SK-N-SH (cell line): ENCODE measurements around the gene MAPK10. TPM values are rescaled to one million over a fixed set of nuclear protein-coding genes. Genes with fewer than 3 reads are reported as not detected.
A peak's percentile ranks its signal among the peaks of the same experiment; 100 is the strongest.

Experiments used
- CTCF ChIA-PET: fragments of 300-600, 350-600 bp; formaldehyde crosslinking; extraction: SDS; loops from one replicate; lab custom pipeline; 2021; lab: Yijun Ruan, JAX
- POLR2A ChIA-PET: fragments of 350-600 bp; sonication (Branson Sonifier 250); formaldehyde crosslinking; extraction: SDS; loops from one replicate; lab custom pipeline; 2020; ENCODE audit warnings: antibody characterized with exemption, inconsistent platforms; lab: Yijun Ruan, JAX
- DNase-seq: peaks from one replicate; pipeline ENCODE4 v3.0.0; 2012
- H2AFZ ChIP-seq: fragments of 200-600 bp; sonication (generic); 2 replicates; pipeline ENCODE4 v1.8.1; 2016; ENCODE audit warnings: antibody characterized with exemption, mild to moderate bottlenecking, low read depth
- H3F3A ChIP-seq: fragments of 200-600 bp; sonication (generic); replicated peaks from 2 replicates; pipeline ENCODE3; 2016; ENCODE audit warnings: antibody characterized with exemption, mild to moderate bottlenecking; ENCODE audit not compliant: insufficient read depth
- H3K27ac ChIP-seq, 2 experiments: fragments of 200-500 bp in 1 of 2; fragments of 200-600 bp in 1 of 2; sonication (Bioruptor generic) in 1 of 2; sonication (generic), shearing (Covaris generic) in 1 of 2; 2 replicates each; pipeline versions ENCODE4 v1.5.1 to v1.6.1; 2014 to 2016; ENCODE audit warnings: low read depth in 2 of 2, inconsistent platforms in 1 of 2, low read length in 1 of 2, mild to moderate bottlenecking in 1 of 2, mixed read lengths in 1 of 2
- H3K27me3 ChIP-seq: fragments of 200-600 bp; sonication (generic), shearing (Covaris generic); 2 replicates; pipeline ENCODE4 v1.6.1; 2016; ENCODE audit warnings: mixed run types; ENCODE audit not compliant: insufficient read depth
- H3K36me3 ChIP-seq, 2 experiments: fragments of 200-500 bp in 1 of 2; fragments of 200-600 bp in 1 of 2; sonication (Bioruptor generic) in 1 of 2; sonication (generic) in 1 of 2; replicated peaks in 1 of 2; 2 replicates each; pipeline versions ENCODE3 to v1.5.1; 2014 to 2016; ENCODE audit warnings: low read length in 1 of 2, mild to moderate bottlenecking in 1 of 2; ENCODE audit not compliant: insufficient read depth in 2 of 2, control insufficient read depth in 1 of 2
- H3K4me1 ChIP-seq, 2 experiments: fragments of 200-500 bp in 1 of 2; fragments of 200-600 bp in 1 of 2; sonication (Bioruptor generic) in 1 of 2; sonication (generic), shearing (Covaris generic) in 1 of 2; 2 replicates each; pipeline versions ENCODE4 v1.5.1 to v1.6.1; 2014 to 2016; ENCODE audit warnings: low read depth in 1 of 2, low read length in 1 of 2, mixed run types in 1 of 2; ENCODE audit not compliant: insufficient read depth in 2 of 2, control insufficient read depth in 1 of 2
- H3K4me2 ChIP-seq: fragments of 200-600 bp; sonication (generic), shearing (Covaris generic); 2 replicates; pipeline ENCODE4 v1.6.1; 2017; ENCODE audit warnings: mixed run types
- H3K4me3 ChIP-seq, 2 experiments: fragments of 200-500 bp in 1 of 2; fragments of 200-600 bp in 1 of 2; sonication (Bioruptor generic) in 1 of 2; sonication (generic), shearing (Covaris generic) in 1 of 2; 2 replicates each; pipeline versions ENCODE4 v1.5.1 to v1.8.1; 2014 to 2016; ENCODE audit warnings: low read depth in 2 of 2, inconsistent platforms in 1 of 2, low read length in 1 of 2, mild to moderate bottlenecking in 1 of 2, mixed read lengths in 1 of 2, moderate library complexity in 1 of 2
- H3K79me2 ChIP-seq: fragments of 200-600 bp; sonication (generic); 2 replicates; pipeline ENCODE4 v1.8.1; 2017; ENCODE audit warnings: mild to moderate bottlenecking; ENCODE audit not compliant: insufficient read depth
- H3K9ac ChIP-seq: fragments of 200-600 bp; sonication (generic); 2 replicates; pipeline ENCODE4 v1.6.1; 2017; ENCODE audit warnings: mixed run types
- H3K9me2 ChIP-seq: fragments of 200-600 bp; sonication (generic); 2 replicates; pipeline ENCODE4 v1.6.1; 2017; ENCODE audit warnings: mixed run types
- H3K9me3 ChIP-seq: fragments of 200-600 bp; sonication (generic); 2 replicates; pipeline ENCODE4 v1.6.1; 2017; ENCODE audit warnings: mixed run types, mild to moderate bottlenecking, moderate library complexity
- H4K20me1 ChIP-seq: fragments of 200-600 bp; sonication (generic); 2 replicates; pipeline ENCODE4 v1.6.1; 2017; ENCODE audit warnings: mild to moderate bottlenecking, mixed run types; ENCODE audit not compliant: insufficient read depth
- ELF1 ChIP-seq: IDR thresholded peaks from 2 replicates; pipeline ENCODE4 v1.4.0; 2012
- EZH2phosphoT487 ChIP-seq: fragments of 200-600 bp; sonication (generic); IDR thresholded peaks from 2 replicates; pipeline ENCODE4 v1.6.1; 2017; ENCODE audit warnings: low read depth, mixed run types, mild to moderate bottlenecking, antibody characterized with exemption, moderate library complexity, borderline replicate concordance
- FOSL2 ChIP-seq: IDR thresholded peaks from 2 replicates; pipeline ENCODE4 v1.4.0; 2012; ENCODE audit warnings: low read depth, mild to moderate bottlenecking, moderate library complexity, borderline replicate concordance
- GATA2 ChIP-seq: sonication (generic); formaldehyde crosslinking; IDR thresholded peaks from 2 replicates; pipeline ENCODE4 v1.5.0; 2020; ENCODE audit warnings: mild to moderate bottlenecking, missing genetic modification reagents
- MXI1 ChIP-seq: IDR thresholded peaks from 2 replicates; pipeline ENCODE4 v1.6.1; 2012; ENCODE audit warnings: mild to moderate bottlenecking, low read depth, low read length, improper control_type of control experiment
- NFIC ChIP-seq: IDR thresholded peaks from 2 replicates; pipeline ENCODE4 v1.4.0; 2012; ENCODE audit warnings: borderline replicate concordance
- NRF1 ChIP-seq: IDR thresholded peaks from 2 replicates; pipeline ENCODE4 v1.6.1; 2012; ENCODE audit warnings: low read depth, mild to moderate bottlenecking, low read length
- RAD21 ChIP-seq: IDR thresholded peaks from 2 replicates; pipeline ENCODE4 v1.6.1; 2012; ENCODE audit warnings: mild to moderate bottlenecking, low read length
- RFX5 ChIP-seq: IDR thresholded peaks from 2 replicates; pipeline ENCODE4 v1.6.1; 2012; ENCODE audit warnings: mild to moderate bottlenecking, improper control_type of control experiment, low read length
- TCF12 ChIP-seq: IDR thresholded peaks from 2 replicates; pipeline ENCODE4 v1.4.0; 2012
- TEAD4 ChIP-seq: IDR thresholded peaks from 2 replicates; pipeline ENCODE4 v1.4.0; 2012; ENCODE audit warnings: mild to moderate bottlenecking, borderline replicate concordance; ENCODE audit not compliant: insufficient read depth
- WGBS: methylation state at CpG from one replicate; pipeline ENCODE4 v1.1.6; 2017; ENCODE audit warnings: low lambda C conversion rate; 5-methylcytosine and 5-hydroxymethylcytosine counted together
- polyA plus RNA-seq, 3 experiments: library from polyadenylated mRNA; depleted of rRNA; stranded (reverse); fragments of >200 nt; gene quantifications; 2 replicates each; pipeline ENCODE4 v1.2.3, GENCODE V29; 2012
- TF ChIP-seq, protein P1 (sequence below): fragments of 150-350 bp; IDR thresholded peaks from 2 replicates; pipeline ENCODE4 v1.6.1; 2017; ENCODE audit warnings: antibody characterized with exemption, low read length, low read depth, borderline replicate concordance
- TF ChIP-seq, protein P2 (sequence below): fragments of 200-600 bp; sonication (generic); IDR thresholded peaks from 2 replicates; pipeline ENCODE4 v1.6.1; 2017; ENCODE audit warnings: antibody characterized with exemption, mild to moderate bottlenecking, moderate library complexity
- TF ChIP-seq, protein P3 (sequence below): IDR thresholded peaks from 2 replicates; pipeline ENCODE4; 2012
- TF ChIP-seq, protein P4 (sequence below): fragments of 150-350 bp; IDR thresholded peaks from 2 replicates; pipeline ENCODE4 v1.6.1; 2016; ENCODE audit warnings: mild to moderate bottlenecking, low read depth, low read length
- TF ChIP-seq, protein P5 (sequence below): IDR thresholded peaks from 2 replicates; pipeline ENCODE4 v1.6.1; 2012; ENCODE audit warnings: mild to moderate bottlenecking, low read depth, low read length, moderate library complexity

The MAPK10 gene
- polyA plus RNA-seq, 1 of the 3 experiments (the other 2 are of a cell fraction): 8.1 TPM

DNA sequence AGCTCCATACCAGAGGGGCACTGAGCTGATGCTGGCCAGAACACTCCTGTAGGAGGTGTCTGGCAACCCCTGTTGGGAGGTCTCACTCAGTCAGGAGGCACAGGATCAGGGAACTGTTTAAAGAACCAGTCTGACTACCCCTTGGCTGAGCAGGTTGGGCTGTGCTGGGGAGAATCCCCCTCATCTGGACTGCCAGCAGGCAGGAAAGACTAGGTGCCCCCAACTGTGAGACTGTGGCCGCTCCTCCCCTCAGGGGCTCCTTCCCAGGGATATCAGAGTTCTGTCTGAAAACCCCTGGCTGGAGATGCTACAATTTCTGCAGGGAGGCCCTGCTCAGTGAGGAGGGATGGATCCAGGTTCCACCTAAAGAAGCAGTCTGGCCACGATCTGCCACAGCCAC, 245.3 kb downstream of the MAPK10 start:
- Histone ChIP-seq H2AFZ (no peak overlapping the region), H3K27ac (no peak overlapping the region), H3F3A (peaks cover 13% of the 10 kb centered on the region), H3K9ac (no peak overlapping the region), H3K4me2 (no peak overlapping the region), H3K4me3 (no peak overlapping the region), H3K36me3 (peaks cover 0 to 5% of the 10 kb centered on the region in 2 experiments), H3K27me3 (no peaks in the 10 kb centered on the region), H3K79me2 (no peaks in the 10 kb centered on the region), H4K20me1 (no peaks in the 10 kb centered on the region), H3K4me1 (peaks cover 0 to 11% of the 10 kb centered on the region in 2 experiments), H3K9me2 (no peaks in the 10 kb centered on the region), H3K9me3 (0 out of 2 replicates have a peak, but pooled peaks cover 5% of the 10 kb centered on the region)
- WGBS: 86% methylated on average over 1 of the region's 2 CpGs
- no peak for DNase-seq
- TF ChIP-seq, protein P1, sequence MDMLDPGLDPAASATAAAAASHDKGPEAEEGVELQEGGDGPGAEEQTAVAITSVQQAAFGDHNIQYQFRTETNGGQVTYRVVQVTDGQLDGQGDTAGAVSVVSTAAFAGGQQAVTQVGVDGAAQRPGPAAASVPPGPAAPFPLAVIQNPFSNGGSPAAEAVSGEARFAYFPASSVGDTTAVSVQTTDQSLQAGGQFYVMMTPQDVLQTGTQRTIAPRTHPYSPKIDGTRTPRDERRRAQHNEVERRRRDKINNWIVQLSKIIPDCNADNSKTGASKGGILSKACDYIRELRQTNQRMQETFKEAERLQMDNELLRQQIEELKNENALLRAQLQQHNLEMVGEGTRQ: no peak
- TF ChIP-seq NFIC: no peak
- TF ChIP-seq GATA2 (CRISPR knock-in tag): no peak
- TF ChIP-seq ELF1: no peak
- no peak for TF ChIP-seq NRF1
- TF ChIP-seq, protein P2, sequence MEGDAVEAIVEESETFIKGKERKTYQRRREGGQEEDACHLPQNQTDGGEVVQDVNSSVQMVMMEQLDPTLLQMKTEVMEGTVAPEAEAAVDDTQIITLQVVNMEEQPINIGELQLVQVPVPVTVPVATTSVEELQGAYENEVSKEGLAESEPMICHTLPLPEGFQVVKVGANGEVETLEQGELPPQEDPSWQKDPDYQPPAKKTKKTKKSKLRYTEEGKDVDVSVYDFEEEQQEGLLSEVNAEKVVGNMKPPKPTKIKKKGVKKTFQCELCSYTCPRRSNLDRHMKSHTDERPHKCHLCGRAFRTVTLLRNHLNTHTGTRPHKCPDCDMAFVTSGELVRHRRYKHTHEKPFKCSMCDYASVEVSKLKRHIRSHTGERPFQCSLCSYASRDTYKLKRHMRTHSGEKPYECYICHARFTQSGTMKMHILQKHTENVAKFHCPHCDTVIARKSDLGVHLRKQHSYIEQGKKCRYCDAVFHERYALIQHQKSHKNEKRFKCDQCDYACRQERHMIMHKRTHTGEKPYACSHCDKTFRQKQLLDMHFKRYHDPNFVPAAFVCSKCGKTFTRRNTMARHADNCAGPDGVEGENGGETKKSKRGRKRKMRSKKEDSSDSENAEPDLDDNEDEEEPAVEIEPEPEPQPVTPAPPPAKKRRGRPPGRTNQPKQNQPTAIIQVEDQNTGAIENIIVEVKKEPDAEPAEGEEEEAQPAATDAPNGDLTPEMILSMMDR: no peak
- no peak for TF ChIP-seq EZH2phosphoT487
- no peak for TF ChIP-seq RAD21
- TF ChIP-seq, protein P3, sequence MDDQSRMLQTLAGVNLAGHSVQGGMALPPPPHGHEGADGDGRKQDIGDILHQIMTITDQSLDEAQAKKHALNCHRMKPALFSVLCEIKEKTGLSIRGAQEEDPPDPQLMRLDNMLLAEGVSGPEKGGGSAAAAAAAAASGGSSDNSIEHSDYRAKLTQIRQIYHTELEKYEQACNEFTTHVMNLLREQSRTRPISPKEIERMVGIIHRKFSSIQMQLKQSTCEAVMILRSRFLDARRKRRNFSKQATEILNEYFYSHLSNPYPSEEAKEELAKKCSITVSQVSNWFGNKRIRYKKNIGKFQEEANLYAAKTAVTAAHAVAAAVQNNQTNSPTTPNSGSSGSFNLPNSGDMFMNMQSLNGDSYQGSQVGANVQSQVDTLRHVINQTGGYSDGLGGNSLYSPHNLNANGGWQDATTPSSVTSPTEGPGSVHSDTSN: no peak
- TF ChIP-seq MXI1: no peak
- TF ChIP-seq, protein P4, sequence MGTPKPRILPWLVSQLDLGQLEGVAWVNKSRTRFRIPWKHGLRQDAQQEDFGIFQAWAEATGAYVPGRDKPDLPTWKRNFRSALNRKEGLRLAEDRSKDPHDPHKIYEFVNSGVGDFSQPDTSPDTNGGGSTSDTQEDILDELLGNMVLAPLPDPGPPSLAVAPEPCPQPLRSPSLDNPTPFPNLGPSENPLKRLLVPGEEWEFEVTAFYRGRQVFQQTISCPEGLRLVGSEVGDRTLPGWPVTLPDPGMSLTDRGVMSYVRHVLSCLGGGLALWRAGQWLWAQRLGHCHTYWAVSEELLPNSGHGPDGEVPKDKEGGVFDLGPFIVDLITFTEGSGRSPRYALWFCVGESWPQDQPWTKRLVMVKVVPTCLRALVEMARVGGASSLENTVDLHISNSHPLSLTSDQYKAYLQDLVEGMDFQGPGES: no peak
- ChIA-PET POLR2A (no interaction called here), CTCF (no interaction called here)

DNA sequence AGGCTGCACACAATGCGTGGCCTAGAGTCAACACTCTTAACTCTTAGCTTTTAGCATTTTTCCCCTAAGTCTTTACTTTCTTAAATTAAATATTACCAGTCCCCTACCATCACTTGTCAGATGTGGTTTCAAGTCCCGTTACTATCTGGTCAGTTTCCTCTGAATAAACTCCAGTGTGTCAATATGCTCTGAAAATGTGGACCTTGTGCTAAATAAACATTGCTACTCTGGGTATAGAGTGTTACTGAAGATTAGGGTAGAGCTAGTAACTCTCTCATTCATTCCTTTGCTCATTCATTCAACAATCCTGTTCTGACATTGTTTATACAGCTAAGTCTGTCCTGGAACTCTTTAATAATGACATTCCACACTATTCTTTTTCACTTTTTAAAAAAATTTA, 251.0 kb downstream of the MAPK10 start:
- 0 out of 2 replicates have a peak, but pooled peaks cover 5% of the 10 kb centered on the region for H3K9me3 ChIP-seq
- H3K4me1 ChIP-seq: 0 out of 4 replicates have a peak, but pooled peaks cover 0 to 10% of the 10 kb centered on the region in 2 experiments
- H3K4me3 ChIP-seq: no peak overlapping the region
- peaks cover 5% of the 10 kb centered on the region for H3F3A ChIP-seq
- no peaks in the 10 kb centered on the region for H4K20me1 ChIP-seq
- H3K9ac ChIP-seq: no peak overlapping the region
- H2AFZ ChIP-seq: no peak overlapping the region
- ChIA-PET CTCF (no interaction called here), POLR2A (no interaction called here)
- no peaks in the 10 kb centered on the region; the same call in 1 of the 2 replicates for H3K9me2 ChIP-seq
- H3K27me3 ChIP-seq: no peaks in the 10 kb centered on the region
- peaks cover 0 to 5% of the 10 kb centered on the region in 2 experiments for H3K36me3 ChIP-seq
- WGBS: 86% methylated on average over 2 of the region's 2 CpGs
- H3K27ac ChIP-seq: peak overlapping the region in 1 of 2 experiments; percentile 82; a peak in 1 of 4 replicates
- no peaks in the 10 kb centered on the region for H3K79me2 ChIP-seq
- no peak overlapping the region for H3K4me2 ChIP-seq
- no peak for DNase-seq
- no peak for TF ChIP-seq RFX5
- TF ChIP-seq TEAD4: no peak
- TF ChIP-seq, protein P5, sequence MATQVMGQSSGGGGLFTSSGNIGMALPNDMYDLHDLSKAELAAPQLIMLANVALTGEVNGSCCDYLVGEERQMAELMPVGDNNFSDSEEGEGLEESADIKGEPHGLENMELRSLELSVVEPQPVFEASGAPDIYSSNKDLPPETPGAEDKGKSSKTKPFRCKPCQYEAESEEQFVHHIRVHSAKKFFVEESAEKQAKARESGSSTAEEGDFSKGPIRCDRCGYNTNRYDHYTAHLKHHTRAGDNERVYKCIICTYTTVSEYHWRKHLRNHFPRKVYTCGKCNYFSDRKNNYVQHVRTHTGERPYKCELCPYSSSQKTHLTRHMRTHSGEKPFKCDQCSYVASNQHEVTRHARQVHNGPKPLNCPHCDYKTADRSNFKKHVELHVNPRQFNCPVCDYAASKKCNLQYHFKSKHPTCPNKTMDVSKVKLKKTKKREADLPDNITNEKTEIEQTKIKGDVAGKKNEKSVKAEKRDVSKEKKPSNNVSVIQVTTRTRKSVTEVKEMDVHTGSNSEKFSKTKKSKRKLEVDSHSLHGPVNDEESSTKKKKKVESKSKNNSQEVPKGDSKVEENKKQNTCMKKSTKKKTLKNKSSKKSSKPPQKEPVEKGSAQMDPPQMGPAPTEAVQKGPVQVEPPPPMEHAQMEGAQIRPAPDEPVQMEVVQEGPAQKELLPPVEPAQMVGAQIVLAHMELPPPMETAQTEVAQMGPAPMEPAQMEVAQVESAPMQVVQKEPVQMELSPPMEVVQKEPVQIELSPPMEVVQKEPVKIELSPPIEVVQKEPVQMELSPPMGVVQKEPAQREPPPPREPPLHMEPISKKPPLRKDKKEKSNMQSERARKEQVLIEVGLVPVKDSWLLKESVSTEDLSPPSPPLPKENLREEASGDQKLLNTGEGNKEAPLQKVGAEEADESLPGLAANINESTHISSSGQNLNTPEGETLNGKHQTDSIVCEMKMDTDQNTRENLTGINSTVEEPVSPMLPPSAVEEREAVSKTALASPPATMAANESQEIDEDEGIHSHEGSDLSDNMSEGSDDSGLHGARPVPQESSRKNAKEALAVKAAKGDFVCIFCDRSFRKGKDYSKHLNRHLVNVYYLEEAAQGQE: no peak
- no peak for TF ChIP-seq FOSL2
- no peak for TF ChIP-seq TCF12
- no peak for TF ChIP-seq EZH2phosphoT487
- TF ChIP-seq, protein P2: no peak
- no peak for TF ChIP-seq GATA2 (CRISPR knock-in tag)
